Natural killer cell (primary cell): ENCODE results near the gene CTDP1. TPM values are rescaled to one million over a fixed set of nuclear protein-coding genes. Genes with fewer than 3 reads are reported as not detected.

Source experiments
- ATAC-seq, 3 donors: fragments of 150-1000 bp in 2 of 3; fragments of 200-7000 bp in 1 of 3; cut with Tn5 transposase; 1 replicate in 1 of 3; 2 replicates in 2 of 3; pipeline ENCODE4 v1.10.0; 2021; ENCODE audit warnings: mild to moderate bottlenecking in 2 of 3, moderate library complexity in 2 of 3
- DNase-seq, 2 donors: peaks; one replicate each; pipeline versions ENCODE4 v3.0.0 to v3.0.0-alpha.2; 2013 to 2021; ENCODE audit warnings: mixed read lengths in 1 of 2
- H3K27ac ChIP-seq: one replicate; pipeline ENCODE4 v1.5.1; 2013; ENCODE audit warnings: mild to moderate bottlenecking, low read length
- H3K27me3 ChIP-seq: one replicate; pipeline ENCODE4 v1.6.1; 2013; ENCODE audit warnings: low read length; ENCODE audit not compliant: control insufficient read depth, insufficient read depth
- H3K36me3 ChIP-seq: one replicate; pipeline ENCODE4 v1.6.1; 2013; ENCODE audit warnings: low read length; ENCODE audit not compliant: control insufficient read depth, insufficient read depth
- H3K4me1 ChIP-seq: one replicate; pipeline ENCODE4 v1.6.1; 2013; ENCODE audit warnings: low read length; ENCODE audit not compliant: control insufficient read depth, insufficient read depth
- H3K4me3 ChIP-seq: one replicate; pipeline ENCODE4 v1.5.1; 2013; ENCODE audit warnings: low read length
- H3K9me3 ChIP-seq: one replicate; pipeline ENCODE4 v1.6.1; 2013; ENCODE audit warnings: low read length; ENCODE audit not compliant: control insufficient read depth, insufficient read depth
- H3K27ac Mint-ChIP-seq, 2 donors: one replicate each; pipeline ENCODE4 v1.8.0; 2022; ENCODE audit warnings: mild to moderate bottlenecking in 2 of 2, mixed read lengths in 2 of 2, moderate library complexity in 1 of 2
- H3K27me3 Mint-ChIP-seq, 2 donors: one replicate each; pipeline ENCODE4 v1.8.0; 2022; ENCODE audit warnings: low read depth in 2 of 2, mixed read lengths in 2 of 2
- H3K36me3 Mint-ChIP-seq: one replicate; pipeline ENCODE4 v1.8.0; 2022; ENCODE audit warnings: mixed read lengths
- H3K4me1 Mint-ChIP-seq, 2 donors: one replicate each; pipeline ENCODE4 v1.8.0; 2022; ENCODE audit warnings: mixed read lengths in 2 of 2
- H3K4me3 Mint-ChIP-seq: one replicate; pipeline ENCODE4 v1.8.0; 2022; ENCODE audit warnings: mild to moderate bottlenecking, moderate library complexity, mixed read lengths
- H3K9me3 Mint-ChIP-seq, 2 donors: one replicate each; pipeline ENCODE4 v1.8.0; 2022; ENCODE audit warnings: mixed read lengths in 2 of 2
- CTCF ChIP-seq: fragments of 200-600 bp; IDR thresholded peaks from one replicate; pipeline ENCODE4 v1.8.0; 2022; ENCODE audit warnings: antibody characterized with exemption
- WGBS: methylation state at CpG from one replicate; pipeline ENCODE4 v1.1.7; 2013; ENCODE audit warnings: missing lambda C conversion rate; ENCODE audit not compliant: insufficient coverage; 5-methylcytosine and 5-hydroxymethylcytosine counted together
- intact Hi-C: fragments of 100-400 bp; cut with micrococcal nuclease; formaldehyde crosslinking; loops from one replicate; pipeline ENCODE4 v1.14.2; 2022
- total RNA-seq, 4 donors: library from RNA; stranded (reverse); fragments of 120-200 nt in 1 of 4; gene quantifications; one replicate each; pipeline versions ENCODE4 v1.2.3 to v1.2.4, GENCODE V29; 2013 to 2022

Gene CTDP1
- total RNA-seq, 3 donors from 2014 or later (not counting 1 experiment from before 2014, with no cell fraction given): 66.9 to 89.4 (median 77.1) TPM

GRCh38 chr18:79732721-79733025, 53.1 kb downstream of the CTDP1 start:
- H3K36me3 ChIP-seq: peaks cover 66% of the 10 kb centered on the region
- peaks cover 24% of the 10 kb centered on the region for H3K9me3 ChIP-seq
- no peaks in the 10 kb centered on the region for H3K4me1 ChIP-seq
- DNase-seq (no peak), ATAC-seq (no peak)
- Mint-ChIP-seq H3K27ac (no peak overlapping the region), H3K4me1 (peaks cover 4 to 8% of the 10 kb centered on the region in 2 donors), H3K27me3 (no peaks in the 10 kb centered on the region), H3K36me3 (peaks cover 14% of the 10 kb centered on the region), H3K9me3 (no peaks in the 10 kb centered on the region), H3K4me3 (no peak overlapping the region)
- TF ChIP-seq CTCF: no peak
- intact Hi-C loops: no loop called here
- no peak overlapping the region for H3K27ac ChIP-seq
- H3K4me3 ChIP-seq: no peak overlapping the region
- H3K27me3 ChIP-seq: no peaks in the 10 kb centered on the region
- over 99% methylated on average over 9 of the region's 9 CpGs for WGBS

GRCh38 chr18:79733135-79733701, 53.6 kb downstream of the CTDP1 start:
- H3K4me3 Mint-ChIP-seq: no peak overlapping the region
- no peak overlapping the region for H3K27ac Mint-ChIP-seq

GRCh38 chr18:79733986-79734770, 54.6 kb downstream of the CTDP1 start:
- Histone ChIP-seq H3K4me1 (no peaks in the 10 kb centered on the region), H3K27me3 (no peaks in the 10 kb centered on the region), H3K4me3 (no peak overlapping the region), H3K9me3 (peaks cover 24% of the 10 kb centered on the region), H3K27ac (no peak overlapping the region), H3K36me3 (peaks cover 70% of the 10 kb centered on the region)
- Mint-ChIP-seq H3K27me3 (no peaks in the 10 kb centered on the region), H3K9me3 (no peaks in the 10 kb centered on the region), H3K36me3 (peaks cover 14% of the 10 kb centered on the region), H3K4me1 (peaks cover 4 to 18% of the 10 kb centered on the region in 2 donors), H3K4me3 (no peak overlapping the region), H3K27ac (no peak overlapping the region)
- no peak for DNase-seq
- no peak for TF ChIP-seq CTCF
- no peak for ATAC-seq
- intact Hi-C loops: no loop called here
- WGBS: 98% methylated on average over 32 of the region's 33 CpGs

More at GRCh38 chr18:79733135-79733701, 53.6 kb downstream of the CTDP1 start:
- Histone ChIP-seq H3K4me3 (no peak overlapping the region), H3K36me3 (peaks cover 69% of the 10 kb centered on the region), H3K27me3 (no peaks in the 10 kb centered on the region), H3K4me1 (no peaks in the 10 kb centered on the region), H3K27ac (no peak overlapping the region), H3K9me3 (peaks cover 24% of the 10 kb centered on the region)
- H3K4me1 Mint-ChIP-seq: peaks cover 4 to 11% of the 10 kb centered on the region in 2 donors
- DNase-seq: no peak
- 98% methylated on average over 38 of the region's 38 CpGs for WGBS
- TF ChIP-seq CTCF: no peak
- ATAC-seq: no peak
- H3K9me3 Mint-ChIP-seq: no peaks in the 10 kb centered on the region
- intact Hi-C loops: no loop called here
- H3K36me3 Mint-ChIP-seq: peaks cover 14% of the 10 kb centered on the region
- no peaks in the 10 kb centered on the region for H3K27me3 Mint-ChIP-seq
